Mammary epithelial cell (primary cell): ENCODE data around the gene CLCNKB.

ENCODE experiments used
- CTCF ChIP-seq, 2 donors: IDR thresholded peaks in 1 of 2; conservative IDR thresholded peaks in 1 of 2; 2 replicates each; pipeline ENCODE4 v1.5.1; 2011 to 2012; ENCODE audit warnings: inconsistent platforms in 2 of 2, low read length in 2 of 2, mild to moderate bottlenecking in 2 of 2, control low read depth in 1 of 2, low read depth in 1 of 2; ENCODE audit not compliant: insufficient read depth in 1 of 2; ENCODE audit errors: extremely low read depth in 1 of 2
- EZH2 ChIP-seq: IDR thresholded peaks from 2 replicates; pipeline ENCODE4 v1.6.1; 2012; ENCODE audit warnings: low read length, inconsistent platforms, borderline replicate concordance

- no peak for TF ChIP-seq CTCF (conservative IDR thresholded peaks at IDR 0.05 in 1 of 2, IDR thresholded peaks at IDR 0.05 in 1 of 2; ENCODE audit: extremely low read depth in 1 of 2, insufficient read depth in 1 of 2, low read depth in 1 of 2, low read length in 2 of 2)
- TF ChIP-seq EZH2 = no peak
Measured at GRCh38 chr1:16075337-16076030, 31.9 kb downstream of the CLCNKB start.
